SJCRH30 (cell line): Measurements from ENCODE around the gene RNF151. TPM values are rescaled to one million over a fixed set of nuclear protein-coding genes. Genes with fewer than 3 reads are reported as not detected.
A peak's percentile ranks its signal among the peaks of the same experiment; 100 is the strongest.
"Not testable (repeated sequence)": the region's sequence is repeated elsewhere in the genome, so short reads cannot be mapped to it uniquely, and the experiment has no call there.

ENCODE experiments used
- DNase-seq, 2 experiments: peaks; one replicate each; pipeline ENCODE4 v3.0.0-alpha.2; 2015 to 2020
- H3K27ac ChIP-seq: fragments of 250-450 bp; sonication (Bioruptor Pico); 2 replicates; pipeline ENCODE4 v1.5.1; 2020; ENCODE audit warnings: mild to moderate bottlenecking, moderate library complexity
- H3K27me3 ChIP-seq: fragments of 250-450 bp; sonication (Bioruptor Pico); 2 replicates; pipeline ENCODE4 v1.5.1; 2020; ENCODE audit warnings: mild to moderate bottlenecking, moderate library complexity
- H3K36me3 ChIP-seq: fragments of 250-450 bp; sonication (Bioruptor Pico); 2 replicates; pipeline ENCODE4 v1.5.1; 2020; ENCODE audit warnings: mild to moderate bottlenecking, moderate library complexity
- H3K4me1 ChIP-seq: fragments of 250-450 bp; sonication (Bioruptor Pico); 2 replicates; pipeline ENCODE4 v1.5.1; 2020; ENCODE audit warnings: mild to moderate bottlenecking, moderate library complexity
- H3K4me3 ChIP-seq: fragments of 250-450 bp; sonication (Bioruptor Pico); 2 replicates; pipeline ENCODE4 v1.5.1; 2020; ENCODE audit warnings: mild to moderate bottlenecking, moderate library complexity
- H3K9me3 ChIP-seq: fragments of 250-450 bp; sonication (Bioruptor Pico); replicated peaks from 2 replicates; pipeline ENCODE4 v1.5.1; 2020; ENCODE audit warnings: mild to moderate bottlenecking, moderate library complexity
- total RNA-seq: library from RNA; depleted of rRNA; stranded (reverse); fragments of >200 nt; shearing (Covaris generic); gene quantifications from 2 replicates; pipeline ENCODE4 v1.2.3, GENCODE V29; 2014; rRNA removed

Gene RNF151
- total RNA-seq, 1 experiment from 2014 or later: not detected

- Histone ChIP-seq H3K27me3 (no peaks in the 10 kb centered on the region), H3K4me1 (peaks cover 25% of the 10 kb centered on the region), H3K36me3 (0 out of 2 replicates have a peak, but pooled peaks cover 6% of the 10 kb centered on the region), H3K9me3 (no peaks in the 10 kb centered on the region), H3K27ac (peak overlapping the region; percentile 40; the same call in 1 of the 2 replicates), H3K4me3 (peak overlapping the region; percentile 71)
- DNase-seq: no peak
Observed at GRCh38 chr16:2009164-2009711, 42.6 kb downstream of the RNF151 start.

- peak; percentile 79 to 87 for DNase-seq
- peak within 1 kb of the TSS; percentile 71 for H3K4me3 ChIP-seq
- no peaks in the 10 kb centered on the region for H3K9me3 ChIP-seq
- peak within 1 kb of the TSS; percentile 78 for H3K27ac ChIP-seq
- 0 out of 2 replicates have a peak, but pooled peaks cover 6% of the 10 kb centered on the region for H3K36me3 ChIP-seq
- no peaks in the 10 kb centered on the region for H3K27me3 ChIP-seq
- peaks cover 18% of the 10 kb centered on the region for H3K4me1 ChIP-seq
Observed at GRCh38 chr16:2009791-2010510, 43.3 kb downstream of the RNF151 start, which contains the start of gene ZNF598. Gene ZNF598, minus strand, starts transcription at chr16:2009821.

- H3K27me3 ChIP-seq, H3K36me3 ChIP-seq, DNase-seq, H3K9me3 ChIP-seq, H3K4me3 ChIP-seq, H3K27ac ChIP-seq: not testable (repeated sequence)
- peaks cover 28% of the 10 kb centered on the region for H3K4me1 ChIP-seq
Observed at GRCh38 chr16:2011726-2012125, 45.1 kb downstream of the RNF151 start.

GRCh38 chr16:2013527-2013926 lies 46.9 kb downstream of the RNF151 start:
- no peaks in the 10 kb centered on the region for H3K36me3 ChIP-seq
- H3K9me3 ChIP-seq: no peaks in the 10 kb centered on the region
- H3K4me3 ChIP-seq: no peak overlapping the region
- peaks cover 21% of the 10 kb centered on the region for H3K4me1 ChIP-seq
- no peak for DNase-seq
- H3K27ac ChIP-seq: no peak overlapping the region
- no peaks in the 10 kb centered on the region for H3K27me3 ChIP-seq

GRCh38 chr16:2015117-2015946 lies 48.7 kb downstream of the RNF151 start:
- Histone ChIP-seq H3K4me1 (peaks cover 15% of the 10 kb centered on the region), H3K9me3 (no peaks in the 10 kb centered on the region), H3K27ac (no peak overlapping the region), H3K27me3 (peaks cover 8% of the 10 kb centered on the region; the same call in 1 of the 2 replicates), H3K4me3 (no peak overlapping the region), H3K36me3 (no peaks in the 10 kb centered on the region)
- no peak for DNase-seq

- H3K4me3 ChIP-seq: no peak overlapping the region
- H3K27ac ChIP-seq: no peak overlapping the region
Observed at GRCh38 chr16:2015947-2016208, 49.2 kb downstream of the RNF151 start.

GRCh38 chr16:2016407-2016922 lies 49.8 kb downstream of the RNF151 start:
- peak; percentile 63 to 64 for DNase-seq
- Histone ChIP-seq H3K9me3 (no peaks in the 10 kb centered on the region), H3K27me3 (peaks cover 8% of the 10 kb centered on the region; the same call in 1 of the 2 replicates), H3K36me3 (no peaks in the 10 kb centered on the region), H3K4me1 (peaks cover 12% of the 10 kb centered on the region), H3K4me3 (no peak overlapping the region), H3K27ac (no peak overlapping the region)

More at GRCh38 chr16:2015947-2016208, 49.2 kb downstream of the RNF151 start:
- peaks cover 8% of the 10 kb centered on the region; the same call in 1 of the 2 replicates for H3K27me3 ChIP-seq
- no peak for DNase-seq
- H3K9me3 ChIP-seq: no peaks in the 10 kb centered on the region
- H3K36me3 ChIP-seq: no peaks in the 10 kb centered on the region
- H3K4me1 ChIP-seq: peaks cover 12% of the 10 kb centered on the region

Other genes starting within 250 kb of the RNF151 start
- gene NME3, start 195.3 kb upstream of the RNF151 start, total RNA-seq: 1.2 and 1.6 TPM in 2 replicates
- gene EME2, start 194.0 kb upstream of the RNF151 start, total RNA-seq: 3.6 and 5.2 TPM in 2 replicates
- 55.3 and 60.7 TPM in 2 replicates for gene MRPS34, start 193.7 kb upstream of the RNF151 start, total RNA-seq
- 9.6 and 12.4 TPM in 2 replicates for gene SPSB3, start 184.3 kb upstream of the RNF151 start, total RNA-seq
- gene NUBP2, start 183.9 kb upstream of the RNF151 start, total RNA-seq: 45.0 and 55.3 TPM in 2 replicates
- gene IGFALS, start 173.2 kb upstream of the RNF151 start, total RNA-seq: not detected in 2 replicates
- gene HAGH, start 140.0 kb upstream of the RNF151 start, total RNA-seq: 14.6 and 15.0 TPM in 2 replicates
- 16.2 and 19.5 TPM in 2 replicates for gene FAHD1, start 139.7 kb upstream of the RNF151 start, total RNA-seq
- gene MEIOB, start 94.7 kb upstream of the RNF151 start, total RNA-seq: not detected in 2 replicates
- gene HS3ST6, start 48.4 kb upstream of the RNF151 start, total RNA-seq: not detected in 2 replicates
- 16.0 and 18.7 TPM in 2 replicates for gene MSRB1, start 23.7 kb upstream of the RNF151 start, total RNA-seq
- 0.32 and 0.56 TPM in 2 replicates for gene RPL3L, start 12.2 kb upstream of the RNF151 start, total RNA-seq
- 157 and 169 TPM in 2 replicates for gene NDUFB10, start 7.3 kb upstream of the RNF151 start, total RNA-seq
- 4,297 and 4,417 TPM in 2 replicates for gene RPS2, start 2.0 kb upstream of the RNF151 start, total RNA-seq
- gene TBL3, start 5.2 kb downstream of the RNF151 start, total RNA-seq: 30.6 and 31.8 TPM in 2 replicates
- 0.43 TPM in 1 of 2 replicates, not detected in the other for gene NOXO1, start 14.6 kb downstream of the RNF151 start, total RNA-seq
- 20.6 and 32.2 TPM in 2 replicates for gene GFER, start 17.3 kb downstream of the RNF151 start, total RNA-seq
- gene SYNGR3, start 23.1 kb downstream of the RNF151 start, total RNA-seq: 0.73 and 0.81 TPM in 2 replicates
- gene ZNF598, start 43.0 kb downstream of the RNF151 start, total RNA-seq: 22.9 and 25.6 TPM in 2 replicates
- 1.6 TPM in 2 replicates for gene NPW, start 52.9 kb downstream of the RNF151 start, total RNA-seq
- gene NHERF2, start 60.0 kb downstream of the RNF151 start, total RNA-seq: 6.4 and 8.0 TPM in 2 replicates
- gene NTHL1, start 81.0 kb downstream of the RNF151 start, total RNA-seq: 16.6 and 17.5 TPM in 2 replicates
- gene TSC2, start 81.1 kb downstream of the RNF151 start, total RNA-seq: 32.0 and 37.1 TPM in 2 replicates
- 47.1 and 51.9 TPM in 2 replicates for gene PKD1, start 169.0 kb downstream of the RNF151 start, total RNA-seq
- gene RAB26, start 181.8 kb downstream of the RNF151 start, total RNA-seq: 1.0 and 1.4 TPM in 2 replicates
- gene TRAF7, start 188.9 kb downstream of the RNF151 start, total RNA-seq: 34.5 and 35.9 TPM in 2 replicates
- 0.13 and 0.24 TPM in 2 replicates for gene CASKIN1, start 229.7 kb downstream of the RNF151 start, total RNA-seq
- 28.8 and 32.8 TPM in 2 replicates for gene MLST8, start 238.6 kb downstream of the RNF151 start, total RNA-seq
- 3.6 and 4.1 TPM in 2 replicates for gene BRICD5, start 244.0 kb downstream of the RNF151 start, total RNA-seq
- gene PGP, start 248.0 kb downstream of the RNF151 start, total RNA-seq: 13.1 and 14.2 TPM in 2 replicates